SK-N-MC (cell line): ENCODE measurements around the gene PLEKHA5.

Experiments used
- EZH2 ChIP-seq: fragments of 200-600 bp; sonication (generic); IDR thresholded peaks from one replicate; pipeline ENCODE4 v1.6.1; 2017; ENCODE audit warnings: antibody characterized with exemption
- FOXP2 ChIP-seq: optimal IDR thresholded peaks from 2 replicates; pipeline ENCODE3; 2011; ENCODE audit warnings: mild to moderate bottlenecking, moderate library complexity; ENCODE audit not compliant: insufficient read depth; ENCODE audit errors: extremely low read length, control extremely low read depth
- POLR2AphosphoS5 ChIP-seq: IDR thresholded peaks from 2 replicates; pipeline ENCODE4 v1.6.1; 2012; ENCODE audit warnings: mild to moderate bottlenecking, low read depth, low read length, borderline replicate concordance

GRCh38 chr12:19167708-19168107 is 38.2 kb downstream of the PLEKHA5 start:
- no peak for TF ChIP-seq POLR2AphosphoS5
- no peak for TF ChIP-seq EZH2
- no peak for TF ChIP-seq FOXP2
